HG03175 (cell line): ENCODE measurements around the gene RAB6B.
A peak's percentile ranks its signal among the peaks of the same experiment; 100 is the strongest.

Source experiments
- ATAC-seq: cut with Tn5 transposase; IDR thresholded peaks from one replicate; pipeline ENCODE4 v1.9.1; 2021; ENCODE audit warnings: mild to moderate bottlenecking, moderate library complexity; ENCODE audit not compliant: unreplicated experiment

Gene RAB6B

GRCh38 chr3:133931084-133931483 is 35.4 kb upstream of the RAB6B start:
- no peak for ATAC-seq

GRCh38 chr3:133930341-133930933 is 34.8 kb upstream of the RAB6B start:
- no peak for ATAC-seq

GRCh38 chr3:133928903-133929607 is 33.4 kb upstream of the RAB6B start:
- ATAC-seq, result no peak

- no peak for ATAC-seq
Measured at GRCh38 chr3:133928136-133928893, 32.6 kb upstream of the RAB6B start.

GRCh38 chr3:133927540-133928066 is 31.9 kb upstream of the RAB6B start:
- peak; percentile 65 for ATAC-seq

GRCh38 chr3:133926736-133927539 is 31.3 kb upstream of the RAB6B start:
- no peak for ATAC-seq

GRCh38 chr3:133925960-133926735 is 30.5 kb upstream of the RAB6B start:
- no peak for ATAC-seq

GRCh38 chr3:133924041-133924440 is 28.4 kb upstream of the RAB6B start:
- no peak for ATAC-seq

- ATAC-seq, result no peak
Measured at GRCh38 chr3:133921592-133921991, 25.9 kb upstream of the RAB6B start.

GRCh38 chr3:133917144-133917543 is 21.5 kb upstream of the RAB6B start:
- ATAC-seq, result no peak

- ATAC-seq, result no peak
Measured at GRCh38 chr3:133915685-133916658, 20.3 kb upstream of the RAB6B start.

GRCh38 chr3:133914839-133915600 is 19.3 kb upstream of the RAB6B start:
- no peak for ATAC-seq

GRCh38 chr3:133910422-133910821 is 14.7 kb upstream of the RAB6B start:
- ATAC-seq, result no peak

GRCh38 chr3:133905376-133905775 is 9.7 kb upstream of the RAB6B start:
- ATAC-seq, result no peak

- ATAC-seq, result no peak
Measured at GRCh38 chr3:133901847-133902246, 6.2 kb upstream of the RAB6B start.

GRCh38 chr3:133901083-133901482 is 5.4 kb upstream of the RAB6B start:
- ATAC-seq, result no peak

- ATAC-seq, result no peak
Measured at GRCh38 chr3:133899311-133899710, 3.6 kb upstream of the RAB6B start.

GRCh38 chr3:133897547-133897946 is 1.9 kb upstream of the RAB6B start:
- ATAC-seq, result no peak
